ENCODE data around the gene DSG1. TPM values are rescaled to one million over a fixed set of nuclear protein-coding genes. Genes with fewer than 3 reads are reported as not detected.

DSG1 gene
- total and polyA plus RNA-seq, 2 of the 13 experiments (the other 11 are each of a cell fraction or from before 2014, with no cell fraction given), result 0.04 TPM; not detected in 1

DNA sequence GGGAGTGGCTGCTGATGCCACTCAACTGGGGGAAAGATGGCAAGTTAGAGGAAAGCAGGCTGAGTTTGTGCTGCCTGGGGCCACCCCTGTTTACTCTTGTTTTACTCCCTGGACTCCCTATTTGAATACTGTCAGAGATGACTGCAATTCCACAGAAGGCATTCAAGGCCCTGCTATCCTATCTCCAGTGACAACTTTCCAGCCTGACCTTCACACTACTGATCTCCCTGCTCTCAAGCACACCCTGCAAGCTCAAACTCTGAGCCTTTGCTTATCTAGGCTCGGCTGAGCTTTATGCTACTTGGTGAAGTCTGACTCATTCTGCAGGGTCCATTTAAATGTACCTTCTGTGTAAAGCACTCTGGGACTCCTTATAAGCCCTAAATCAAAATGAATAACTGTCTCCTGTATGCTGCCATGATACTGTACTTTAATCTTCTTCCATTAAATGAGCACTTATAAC, 39.3 kb upstream of the DSG1 start (continued):
- TF ChIP-seq THAP9 (CRISPR knock-in tag; IDR thresholded peaks at IDR 0.05; ENCODE audit: borderline replicate concordance) (no peak), SOX6 (IDR thresholded peaks at IDR 0.05) (no peak), SOX6 (CRISPR knock-in tag; IDR thresholded peaks at IDR 0.05) (peak; percentile 72), SP5 (CRISPR knock-in tag; IDR thresholded peaks at IDR 0.05; ENCODE audit: borderline replicate concordance, low read depth) (peak; percentile 51; the same call in 1 of the 2 replicates), PAF1 (CRISPR knock-in tag; IDR thresholded peaks at IDR 0.05) (no peak), EP300 (IDR thresholded peaks at IDR 0.05; ENCODE audit: low read depth in 2 of 2, low read length in 2 of 2) (peak in 1 of 2 experiments; percentile 65; a peak in 2 of 4 replicates), EP300 (CRISPR knock-in tag; IDR thresholded peaks at IDR 0.05; ENCODE audit: borderline replicate concordance) (no peak), SCMH1 (CRISPR knock-in tag; IDR thresholded peaks at IDR 0.05; ENCODE audit: borderline replicate concordance) (no peak), ZNF431 (CRISPR knock-in tag; IDR thresholded peaks at IDR 0.05; ENCODE audit: borderline replicate concordance, low read depth) (0 out of 2 replicates have a peak, but pooled peaks have one; percentile 86)
- TF ChIP-seq, protein P1, sequence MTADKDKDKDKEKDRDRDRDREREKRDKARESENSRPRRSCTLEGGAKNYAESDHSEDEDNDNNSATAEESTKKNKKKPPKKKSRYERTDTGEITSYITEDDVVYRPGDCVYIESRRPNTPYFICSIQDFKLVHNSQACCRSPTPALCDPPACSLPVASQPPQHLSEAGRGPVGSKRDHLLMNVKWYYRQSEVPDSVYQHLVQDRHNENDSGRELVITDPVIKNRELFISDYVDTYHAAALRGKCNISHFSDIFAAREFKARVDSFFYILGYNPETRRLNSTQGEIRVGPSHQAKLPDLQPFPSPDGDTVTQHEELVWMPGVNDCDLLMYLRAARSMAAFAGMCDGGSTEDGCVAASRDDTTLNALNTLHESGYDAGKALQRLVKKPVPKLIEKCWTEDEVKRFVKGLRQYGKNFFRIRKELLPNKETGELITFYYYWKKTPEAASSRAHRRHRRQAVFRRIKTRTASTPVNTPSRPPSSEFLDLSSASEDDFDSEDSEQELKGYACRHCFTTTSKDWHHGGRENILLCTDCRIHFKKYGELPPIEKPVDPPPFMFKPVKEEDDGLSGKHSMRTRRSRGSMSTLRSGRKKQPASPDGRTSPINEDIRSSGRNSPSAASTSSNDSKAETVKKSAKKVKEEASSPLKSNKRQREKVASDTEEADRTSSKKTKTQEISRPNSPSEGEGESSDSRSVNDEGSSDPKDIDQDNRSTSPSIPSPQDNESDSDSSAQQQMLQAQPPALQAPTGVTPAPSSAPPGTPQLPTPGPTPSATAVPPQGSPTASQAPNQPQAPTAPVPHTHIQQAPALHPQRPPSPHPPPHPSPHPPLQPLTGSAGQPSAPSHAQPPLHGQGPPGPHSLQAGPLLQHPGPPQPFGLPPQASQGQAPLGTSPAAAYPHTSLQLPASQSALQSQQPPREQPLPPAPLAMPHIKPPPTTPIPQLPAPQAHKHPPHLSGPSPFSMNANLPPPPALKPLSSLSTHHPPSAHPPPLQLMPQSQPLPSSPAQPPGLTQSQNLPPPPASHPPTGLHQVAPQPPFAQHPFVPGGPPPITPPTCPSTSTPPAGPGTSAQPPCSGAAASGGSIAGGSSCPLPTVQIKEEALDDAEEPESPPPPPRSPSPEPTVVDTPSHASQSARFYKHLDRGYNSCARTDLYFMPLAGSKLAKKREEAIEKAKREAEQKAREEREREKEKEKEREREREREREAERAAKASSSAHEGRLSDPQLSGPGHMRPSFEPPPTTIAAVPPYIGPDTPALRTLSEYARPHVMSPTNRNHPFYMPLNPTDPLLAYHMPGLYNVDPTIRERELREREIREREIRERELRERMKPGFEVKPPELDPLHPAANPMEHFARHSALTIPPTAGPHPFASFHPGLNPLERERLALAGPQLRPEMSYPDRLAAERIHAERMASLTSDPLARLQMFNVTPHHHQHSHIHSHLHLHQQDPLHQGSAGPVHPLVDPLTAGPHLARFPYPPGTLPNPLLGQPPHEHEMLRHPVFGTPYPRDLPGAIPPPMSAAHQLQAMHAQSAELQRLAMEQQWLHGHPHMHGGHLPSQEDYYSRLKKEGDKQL (CRISPR knock-in tag; IDR thresholded peaks at IDR 0.05; ENCODE audit: low read depth), result no peak
- TF ChIP-seq, protein P2, sequence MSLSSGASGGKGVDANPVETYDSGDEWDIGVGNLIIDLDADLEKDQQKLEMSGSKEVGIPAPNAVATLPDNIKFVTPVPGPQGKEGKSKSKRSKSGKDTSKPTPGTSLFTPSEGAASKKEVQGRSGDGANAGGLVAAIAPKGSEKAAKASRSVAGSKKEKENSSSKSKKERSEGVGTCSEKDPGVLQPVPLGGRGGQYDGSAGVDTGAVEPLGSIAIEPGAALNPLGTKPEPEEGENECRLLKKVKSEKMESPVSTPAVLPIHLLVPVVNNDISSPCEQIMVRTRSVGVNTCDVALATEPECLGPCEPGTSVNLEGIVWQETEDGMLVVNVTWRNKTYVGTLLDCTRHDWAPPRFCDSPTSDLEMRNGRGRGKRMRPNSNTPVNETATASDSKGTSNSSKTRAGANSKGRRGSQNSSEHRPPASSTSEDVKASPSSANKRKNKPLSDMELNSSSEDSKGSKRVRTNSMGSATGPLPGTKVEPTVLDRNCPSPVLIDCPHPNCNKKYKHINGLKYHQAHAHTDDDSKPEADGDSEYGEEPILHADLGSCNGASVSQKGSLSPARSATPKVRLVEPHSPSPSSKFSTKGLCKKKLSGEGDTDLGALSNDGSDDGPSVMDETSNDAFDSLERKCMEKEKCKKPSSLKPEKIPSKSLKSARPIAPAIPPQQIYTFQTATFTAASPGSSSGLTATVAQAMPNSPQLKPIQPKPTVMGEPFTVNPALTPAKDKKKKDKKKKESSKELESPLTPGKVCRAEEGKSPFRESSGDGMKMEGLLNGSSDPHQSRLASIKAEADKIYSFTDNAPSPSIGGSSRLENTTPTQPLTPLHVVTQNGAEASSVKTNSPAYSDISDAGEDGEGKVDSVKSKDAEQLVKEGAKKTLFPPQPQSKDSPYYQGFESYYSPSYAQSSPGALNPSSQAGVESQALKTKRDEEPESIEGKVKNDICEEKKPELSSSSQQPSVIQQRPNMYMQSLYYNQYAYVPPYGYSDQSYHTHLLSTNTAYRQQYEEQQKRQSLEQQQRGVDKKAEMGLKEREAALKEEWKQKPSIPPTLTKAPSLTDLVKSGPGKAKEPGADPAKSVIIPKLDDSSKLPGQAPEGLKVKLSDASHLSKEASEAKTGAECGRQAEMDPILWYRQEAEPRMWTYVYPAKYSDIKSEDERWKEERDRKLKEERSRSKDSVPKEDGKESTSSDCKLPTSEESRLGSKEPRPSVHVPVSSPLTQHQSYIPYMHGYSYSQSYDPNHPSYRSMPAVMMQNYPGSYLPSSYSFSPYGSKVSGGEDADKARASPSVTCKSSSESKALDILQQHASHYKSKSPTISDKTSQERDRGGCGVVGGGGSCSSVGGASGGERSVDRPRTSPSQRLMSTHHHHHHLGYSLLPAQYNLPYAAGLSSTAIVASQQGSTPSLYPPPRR (CRISPR knock-in tag; IDR thresholded peaks at IDR 0.05; ENCODE audit: borderline replicate concordance), result peak; percentile 31; the same call in 1 of the 2 replicates
- TF ChIP-seq, protein P3, sequence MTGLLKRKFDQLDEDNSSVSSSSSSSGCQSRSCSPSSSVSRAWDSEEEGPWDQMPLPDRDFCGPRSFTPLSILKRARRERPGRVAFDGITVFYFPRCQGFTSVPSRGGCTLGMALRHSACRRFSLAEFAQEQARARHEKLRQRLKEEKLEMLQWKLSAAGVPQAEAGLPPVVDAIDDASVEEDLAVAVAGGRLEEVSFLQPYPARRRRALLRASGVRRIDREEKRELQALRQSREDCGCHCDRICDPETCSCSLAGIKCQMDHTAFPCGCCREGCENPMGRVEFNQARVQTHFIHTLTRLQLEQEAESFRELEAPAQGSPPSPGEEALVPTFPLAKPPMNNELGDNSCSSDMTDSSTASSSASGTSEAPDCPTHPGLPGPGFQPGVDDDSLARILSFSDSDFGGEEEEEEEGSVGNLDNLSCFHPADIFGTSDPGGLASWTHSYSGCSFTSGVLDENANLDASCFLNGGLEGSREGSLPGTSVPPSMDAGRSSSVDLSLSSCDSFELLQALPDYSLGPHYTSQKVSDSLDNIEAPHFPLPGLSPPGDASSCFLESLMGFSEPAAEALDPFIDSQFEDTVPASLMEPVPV (CRISPR knock-in tag; IDR thresholded peaks at IDR 0.05), result no peak
